GM21526 (cell line): ENCODE measurements around the gene SMURF2.

Experiments used
- ATAC-seq: cut with Tn5 transposase; IDR thresholded peaks from one replicate; pipeline ENCODE4 v1.9.1; 2021; ENCODE audit warnings: moderate library complexity; ENCODE audit not compliant: unreplicated experiment, low FRiP score

SMURF2 gene

GRCh38 chr17:64544742-64545141 is 117.4 kb downstream of the SMURF2 start:
- no peak for ATAC-seq

DNA sequence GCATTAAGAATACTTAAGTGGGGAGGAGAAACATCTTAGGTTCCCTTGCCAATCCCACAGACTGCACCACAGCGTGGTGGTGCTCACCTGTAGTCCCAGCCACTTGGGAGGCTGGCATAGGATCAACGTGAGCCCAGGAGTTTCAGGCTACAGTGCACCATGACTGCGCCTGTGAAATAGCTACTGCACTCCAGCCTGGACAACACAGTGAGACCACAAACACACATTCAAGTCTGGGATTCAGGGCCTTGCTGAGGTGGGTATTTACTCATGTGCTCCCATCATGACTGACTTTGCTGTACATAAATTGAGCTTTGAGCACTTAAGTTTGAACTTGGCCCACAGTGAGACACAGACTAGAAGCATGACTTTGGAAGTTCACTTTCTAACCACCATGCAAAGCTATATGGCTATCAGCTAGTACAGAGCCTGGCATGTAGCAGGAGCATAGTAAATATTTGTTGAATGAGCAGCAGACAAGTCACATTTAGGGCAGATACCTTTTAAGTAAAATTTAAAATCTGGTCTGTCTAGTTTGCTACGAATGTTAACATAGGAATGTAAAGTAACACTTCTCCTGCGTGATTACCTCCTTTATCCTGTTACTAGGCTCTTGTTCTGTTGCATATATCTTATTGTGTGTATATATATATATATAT is 121.9 kb downstream of the SMURF2 start:
- ATAC-seq: no peak

GRCh38 chr17:64538508-64539130 is 123.5 kb downstream of the SMURF2 start:
- ATAC-seq: no peak

GRCh38 chr17:64537488-64537887 is 124.6 kb downstream of the SMURF2 start:
- no peak for ATAC-seq

DNA sequence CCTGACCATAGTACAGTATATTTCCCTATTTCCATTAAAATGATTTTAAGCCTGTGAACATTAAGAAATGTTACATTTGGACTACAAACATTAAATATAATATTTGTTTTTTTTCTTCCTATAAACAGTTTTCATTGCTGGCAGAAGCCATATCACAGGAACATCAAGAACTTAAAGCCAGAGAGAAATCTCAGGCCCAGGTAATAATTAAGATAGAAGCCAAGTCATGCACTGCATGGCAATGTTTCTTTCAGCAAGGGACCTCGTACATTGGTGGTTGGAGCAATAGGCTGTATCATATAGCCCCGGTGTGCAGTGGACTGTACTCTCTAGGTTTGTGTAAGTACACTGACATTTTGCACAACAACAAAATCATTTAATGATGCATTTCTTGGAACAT is 125.2 kb downstream of the SMURF2 start:
- no peak for ATAC-seq

DNA sequence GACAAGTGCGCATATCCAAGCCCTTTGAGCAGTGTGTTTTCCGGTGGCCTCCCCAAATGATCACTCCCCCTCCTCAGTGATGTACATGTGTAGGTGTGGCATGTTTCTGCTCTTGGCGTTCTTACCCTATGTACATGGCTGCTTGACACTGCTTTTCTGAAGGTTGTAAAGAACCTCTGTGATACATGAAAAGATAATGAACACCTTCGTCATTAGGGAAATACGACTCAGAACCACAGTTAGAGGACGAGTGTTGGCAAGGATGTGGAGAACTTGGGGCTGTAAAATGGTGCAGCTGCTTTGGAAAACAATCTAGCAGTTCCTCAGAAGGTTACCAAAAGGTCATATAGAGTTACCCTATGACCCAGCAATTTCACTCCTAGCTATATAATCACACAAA is 126.8 kb downstream of the SMURF2 start:
- ATAC-seq: no peak

GRCh38 chr17:64534187-64534586 is 127.9 kb downstream of the SMURF2 start:
- no peak for ATAC-seq

DNA sequence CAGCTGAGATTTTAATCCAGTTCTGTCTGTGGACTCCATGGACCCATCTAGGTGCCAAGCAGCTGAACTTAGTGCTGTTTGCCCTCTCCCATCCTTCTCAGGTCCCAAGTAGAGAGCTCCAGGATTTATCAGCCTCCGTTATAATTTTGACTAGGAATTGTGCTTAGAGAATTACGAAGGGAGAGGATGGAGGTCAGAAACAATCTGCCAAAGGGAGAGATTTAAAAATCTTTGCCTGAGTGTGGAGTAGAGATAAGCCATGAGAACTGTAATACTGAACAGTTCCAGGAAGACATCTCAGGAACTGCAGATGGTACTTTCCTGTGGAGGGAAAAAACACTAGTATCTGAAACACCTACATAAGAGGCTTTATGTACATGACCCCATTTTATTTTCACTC is 128.3 kb downstream of the SMURF2 start:
- ATAC-seq: no peak

DNA sequence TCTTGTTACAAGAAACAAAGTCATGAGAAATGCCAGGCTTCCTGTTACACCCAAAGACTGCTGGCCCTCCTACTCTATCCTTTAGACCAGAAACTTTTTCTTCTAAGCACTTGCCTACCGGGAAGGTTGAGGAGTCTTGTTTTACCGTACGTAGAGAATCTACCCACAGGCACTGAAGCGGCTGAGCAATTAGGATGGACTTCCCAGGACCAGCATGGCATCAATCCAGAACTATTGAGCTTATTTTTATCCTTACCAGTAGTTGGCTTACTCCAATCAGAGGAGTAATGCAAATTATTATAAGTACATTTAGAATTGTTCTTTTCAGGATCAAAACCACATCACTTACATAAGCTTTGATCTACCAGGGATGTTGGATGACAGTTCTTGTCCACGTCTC is 129.7 kb downstream of the SMURF2 start:
- no peak for ATAC-seq

DNA sequence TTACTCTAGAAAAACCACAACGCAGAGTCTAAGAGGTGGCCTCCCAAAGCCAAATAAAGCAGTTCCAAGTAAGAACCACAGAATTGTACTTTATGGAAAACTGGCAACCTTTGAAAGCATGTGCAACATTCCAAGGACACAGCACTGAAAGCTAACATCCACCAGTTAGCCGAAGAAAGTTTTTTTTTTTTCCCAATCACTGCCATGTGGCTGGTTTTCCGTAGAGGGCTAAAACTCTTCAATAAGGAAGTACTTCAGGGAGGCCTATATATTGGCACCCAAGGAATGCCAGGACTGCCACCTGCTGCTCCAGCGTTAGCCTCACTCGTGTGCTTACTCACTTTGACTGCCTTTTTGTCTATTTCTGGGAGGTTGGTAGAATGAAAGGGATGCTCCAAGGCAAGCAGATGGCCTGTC is 130.1 kb downstream of the SMURF2 start:
- no peak for ATAC-seq

GRCh38 chr17:64529221-64529620 is 132.9 kb downstream of the SMURF2 start:
- no peak for ATAC-seq

GRCh38 chr17:64527914-64528313 is 134.2 kb downstream of the SMURF2 start:
- ATAC-seq: no peak

- ATAC-seq: no peak
These were observed 141.7 kb downstream of the SMURF2 start for GRCh38 chr17:64520359-64520758.

GRCh38 chr17:64519601-64520000 is 142.5 kb downstream of the SMURF2 start:
- no peak for ATAC-seq

GRCh38 chr17:64515829-64516228 is 146.3 kb downstream of the SMURF2 start:
- no peak for ATAC-seq

- ATAC-seq: no peak
These were observed 146.7 kb downstream of the SMURF2 start for GRCh38 chr17:64515419-64515818.

GRCh38 chr17:64509179-64509578 is 152.9 kb downstream of the SMURF2 start:
- ATAC-seq: no peak

DNA sequence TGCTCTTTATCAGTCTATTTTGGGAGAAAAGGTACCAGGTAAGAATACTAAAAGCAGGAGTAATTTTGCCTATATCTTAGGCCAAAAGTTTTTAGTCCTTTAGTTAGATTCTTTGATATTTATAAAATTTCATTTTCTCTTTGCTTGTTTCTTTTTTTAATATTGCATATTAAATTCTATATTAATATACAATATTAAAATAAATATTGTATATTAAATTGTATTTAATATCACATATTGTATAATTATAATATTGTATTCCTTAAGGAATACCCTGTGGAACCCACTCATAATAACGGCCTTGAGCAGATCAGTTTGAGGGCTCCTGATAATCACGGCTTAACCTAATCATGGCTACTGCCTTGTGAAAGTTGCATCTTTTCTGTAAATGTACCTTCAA is 153.4 kb downstream of the SMURF2 start:
- no peak for ATAC-seq

DNA sequence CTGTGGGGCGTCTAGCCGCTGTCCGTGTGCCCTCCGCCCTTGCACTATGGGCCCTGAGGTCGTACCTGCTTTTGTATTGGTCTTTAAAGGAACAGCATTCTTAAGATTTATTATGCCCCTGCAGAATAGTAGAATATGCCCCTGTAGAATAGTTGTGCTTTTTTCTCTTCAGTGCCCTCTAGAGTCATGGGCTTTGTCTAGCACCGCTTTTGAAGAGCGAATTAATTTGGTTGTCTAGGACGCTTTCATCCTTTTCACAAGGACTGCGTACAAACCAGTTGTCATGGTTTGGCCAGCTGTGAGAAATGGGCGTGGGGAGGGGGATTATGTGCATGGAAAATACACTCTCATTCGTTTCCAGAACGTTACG is 154.7 kb downstream of the SMURF2 start:
- peak; percentile 17 for ATAC-seq

DNA sequence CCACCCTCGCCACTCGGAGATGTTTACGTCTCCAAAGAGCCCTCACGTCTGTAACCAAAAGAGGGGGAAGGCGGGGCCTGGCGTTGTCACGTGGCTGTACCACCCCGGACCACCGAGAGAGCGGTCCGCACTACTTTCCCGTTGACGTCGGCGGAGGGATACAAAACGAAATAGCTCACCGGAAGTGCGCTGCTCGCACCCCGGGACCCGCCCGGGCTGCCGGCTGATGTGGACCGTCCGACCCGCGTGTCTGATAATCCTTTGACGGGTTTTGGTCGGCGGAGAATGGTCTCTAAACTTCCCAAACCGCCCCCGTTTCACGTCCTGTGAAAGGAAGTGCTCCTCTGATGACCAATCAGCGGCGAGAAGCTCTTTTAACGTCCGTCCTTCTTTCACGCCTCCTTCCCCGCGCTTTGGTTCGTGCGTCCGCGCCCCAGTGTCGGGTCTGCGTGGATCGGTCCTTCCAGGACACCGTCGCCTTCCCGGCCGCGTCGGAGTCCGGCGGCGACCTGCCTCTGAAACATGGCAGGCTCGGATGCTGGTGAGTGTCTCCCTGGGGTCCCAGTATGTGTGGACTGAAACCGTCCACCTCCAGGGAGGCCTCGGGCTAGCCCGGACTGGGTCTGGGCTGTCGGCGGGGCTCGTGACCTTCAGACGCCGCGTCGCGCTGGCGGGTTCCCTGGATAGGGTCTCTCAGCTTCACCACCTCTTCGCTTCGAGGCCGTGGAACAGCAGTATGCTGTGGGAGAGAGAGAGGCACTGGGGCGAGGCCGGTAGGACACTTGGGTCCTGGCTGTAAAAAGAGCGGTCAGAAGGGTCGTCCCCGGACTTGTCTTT is 155.3 kb downstream of the SMURF2 start, which contains the start of gene CEP95:
Gene CEP95, plus strand, starts transcription at position 402 of the 837 bp plus-strand sequence. Its CDS starts 121 bp downstream, at position 523.
- peak; percentile 57 for ATAC-seq

- ATAC-seq: peak; percentile 59
These were observed 155.9 kb downstream of the SMURF2 start, which contains the start of gene DDX5 for GRCh38 chr17:64506201-64506575. Gene DDX5, minus strand, starts transcription at chr17:64506289. Its CDS starts 170 bp downstream, at chr17:64506119.
